Right renal cortex interstitium (tissue), 3 donors: ENCODE measurements around the gene IVNS1ABP. TPM values are rescaled to one million over a fixed set of nuclear protein-coding genes. Genes with fewer than 3 reads are reported as not detected.
A peak's percentile ranks its signal among the peaks of the same experiment; 100 is the strongest.
"Not testable (repeated sequence)": the region's sequence is repeated elsewhere in the genome, so short reads cannot be mapped to it uniquely, and the experiment has no call there.

Experiments used
- DNase-seq, 3 donors: peaks; one replicate each; pipeline ENCODE4 v3.0.0-alpha.2; 2013; ENCODE audit warnings: low read depth in 3 of 3, low spot score in 2 of 3
- polyA plus RNA-seq, 3 donors: library from polyadenylated mRNA; unstranded; fragments of 120-200 nt; gene quantifications; one replicate each; pipeline ENCODE4 v1.2.1, GENCODE V29; 2013; ENCODE audit not compliant: insufficient read length in 3 of 3

The IVNS1ABP gene
- polyA plus RNA-seq = 100 to 1,000 TPM; 305 to 366 (median 313) TPM

DNA sequence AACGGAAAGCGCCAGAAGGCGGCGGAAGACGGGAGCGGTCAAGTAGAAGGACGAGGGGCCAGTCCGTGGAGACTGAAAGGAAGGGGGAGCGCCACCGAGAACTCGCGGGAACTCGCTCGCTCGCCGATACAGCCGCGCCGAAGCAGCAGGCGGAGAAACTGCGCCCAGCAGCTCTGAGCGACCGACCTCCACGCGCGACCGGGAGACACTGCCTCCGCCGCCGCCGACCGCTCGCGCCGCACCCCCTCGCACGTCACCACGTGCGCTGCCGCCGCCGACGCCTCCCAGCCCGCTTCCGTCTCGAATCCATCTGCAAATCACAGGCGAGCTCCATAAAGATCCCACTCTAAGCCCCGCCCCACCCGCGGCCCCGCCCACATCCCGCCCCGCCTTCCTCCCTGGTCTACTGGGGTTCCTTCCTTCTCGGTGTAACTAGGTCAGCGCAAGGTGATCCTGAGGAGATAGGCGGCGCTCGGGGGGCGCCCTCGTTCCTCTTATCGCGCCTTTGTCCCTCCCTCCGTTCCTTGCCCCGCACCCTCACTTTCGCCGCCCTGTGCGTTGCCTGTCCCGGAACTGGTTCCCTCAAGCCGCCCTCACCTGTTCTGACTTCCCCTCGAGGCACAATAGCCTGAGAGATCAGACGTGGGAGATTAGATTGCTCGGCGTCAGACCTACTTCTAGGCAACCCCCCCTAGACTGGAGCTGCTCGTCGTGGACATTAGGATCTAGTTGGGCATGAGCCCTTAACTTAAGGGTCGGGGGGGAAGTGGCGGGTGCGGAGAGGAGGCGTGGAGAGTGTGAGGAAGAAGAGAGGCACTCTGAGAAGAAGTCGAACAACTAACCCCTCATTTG, at the start of gene IVNS1ABP:
TSS of gene IVNS1ABP (minus strand) at position 210 of the 852 bp plus-strand sequence. CDS start 7,750 bp downstream, outside the sequence.
- DNase-seq = peak; percentile 75 to 88 (median 87)

DNA sequence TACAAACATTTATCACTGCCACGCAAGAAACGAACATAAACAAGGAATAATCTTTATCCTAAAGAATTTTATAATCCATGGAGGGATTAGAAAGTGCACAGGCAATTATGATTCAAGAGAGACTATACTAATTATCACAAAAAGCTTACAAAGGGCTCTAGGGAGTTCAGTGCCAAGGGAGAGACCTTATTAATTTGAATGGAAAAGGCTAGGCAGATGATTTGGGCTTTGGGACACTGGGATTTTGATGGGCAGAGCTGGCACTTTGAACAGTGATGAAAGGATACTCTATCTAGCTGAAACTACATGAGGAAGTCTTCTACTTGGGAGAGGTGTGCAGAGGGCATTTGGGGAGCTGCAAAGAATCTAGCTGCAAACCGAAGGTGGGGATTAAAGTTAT, 48.9 kb upstream of the IVNS1ABP start:
- DNase-seq = no peak

DNA sequence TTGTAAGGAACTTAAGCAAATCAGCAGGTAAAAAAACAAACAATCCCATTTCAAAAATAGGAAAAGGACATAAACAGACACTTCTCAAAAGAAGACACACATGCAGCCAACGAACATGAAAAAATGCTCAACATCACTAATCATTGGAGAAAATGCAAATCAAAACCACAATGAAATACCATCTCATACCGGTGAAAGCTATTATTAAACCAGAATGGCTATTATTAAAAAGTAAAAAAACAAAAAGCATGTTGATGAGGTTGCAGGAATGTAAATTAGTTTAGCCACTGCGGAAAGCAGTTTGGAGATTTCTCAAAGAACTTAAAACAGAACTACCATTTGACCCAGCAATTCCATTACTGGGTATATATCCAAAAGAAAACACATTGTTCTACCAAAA, 47.5 kb upstream of the IVNS1ABP start:
- DNase-seq = not testable (repeated sequence)

DNA sequence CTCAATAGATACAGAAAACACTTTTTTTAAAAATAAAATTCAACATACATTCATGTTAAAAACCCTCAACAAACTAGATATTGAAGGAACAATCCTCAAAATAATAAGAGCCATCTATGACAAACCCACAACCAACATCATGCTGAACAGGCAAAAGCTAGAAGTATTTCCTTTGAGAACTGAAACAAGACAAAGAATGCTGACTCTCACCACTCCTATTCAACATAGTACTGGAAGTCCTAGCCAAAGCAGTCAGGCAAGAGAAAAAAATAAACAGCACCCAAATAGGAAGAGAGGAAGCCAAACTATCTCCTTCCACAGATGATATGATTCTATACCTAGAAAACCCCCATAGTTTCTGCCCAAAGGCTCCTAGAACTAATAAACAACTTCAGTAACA, 46.2 kb upstream of the IVNS1ABP start:
- no peak for DNase-seq

DNA sequence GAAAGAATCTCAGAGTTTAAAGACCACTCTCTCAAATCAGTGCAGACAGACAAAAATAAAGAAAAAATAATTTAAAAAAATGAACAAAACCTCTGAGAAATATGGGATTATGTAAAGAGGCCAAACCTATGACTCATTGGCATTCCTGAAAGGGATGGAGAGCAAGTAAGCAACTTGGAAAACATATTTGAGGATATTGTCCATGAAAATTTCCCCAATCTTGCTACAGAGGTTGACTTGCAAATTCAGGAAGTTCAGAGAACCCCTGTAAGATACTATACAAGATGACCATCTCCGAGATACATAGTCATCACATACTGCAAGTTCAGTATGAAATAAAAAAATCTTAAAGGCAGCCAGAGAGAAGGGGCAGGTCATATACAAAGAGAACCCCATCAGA, 43.7 kb upstream of the IVNS1ABP start:
- DNase-seq = no peak

DNA sequence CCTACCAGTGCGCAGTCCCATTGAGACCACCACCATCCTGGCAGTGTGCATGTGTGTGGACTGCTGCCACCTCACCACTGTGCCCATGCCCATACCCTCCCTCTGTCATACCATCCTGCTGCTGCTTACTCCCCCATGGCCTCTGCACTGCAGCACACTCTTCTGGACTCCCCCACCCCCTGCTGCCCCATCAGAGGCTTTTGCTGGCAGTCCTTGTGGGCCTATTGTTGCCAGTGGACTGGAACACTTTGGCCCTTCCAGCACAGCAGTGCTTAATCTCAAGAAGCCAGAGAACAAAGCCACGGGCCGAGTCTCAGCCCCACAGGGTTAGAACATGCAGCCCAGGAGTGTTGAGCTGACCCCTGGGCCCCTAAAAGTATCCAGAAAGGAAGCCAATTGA, 41.9 kb upstream of the IVNS1ABP start:
- no peak for DNase-seq

DNA sequence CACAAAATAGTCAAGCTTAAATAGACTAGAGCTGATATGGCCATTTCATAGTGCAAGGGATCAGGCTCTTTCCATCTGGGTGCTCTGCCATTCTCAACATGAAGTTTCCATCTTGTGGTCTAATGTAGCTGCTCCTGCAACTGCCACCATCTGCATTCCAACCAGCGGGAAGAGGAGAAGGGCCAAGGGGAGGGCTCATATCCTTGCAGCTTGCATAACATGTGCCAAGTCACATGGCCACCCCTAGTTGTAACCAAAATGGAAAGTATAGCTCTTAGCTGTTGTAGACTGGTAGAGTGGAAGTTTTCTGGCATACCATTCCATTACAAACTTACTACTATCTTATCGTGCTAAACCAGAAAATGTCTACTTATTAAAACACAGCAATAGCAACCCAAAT, 38.9 kb upstream of the IVNS1ABP start:
- DNase-seq = no peak

DNA sequence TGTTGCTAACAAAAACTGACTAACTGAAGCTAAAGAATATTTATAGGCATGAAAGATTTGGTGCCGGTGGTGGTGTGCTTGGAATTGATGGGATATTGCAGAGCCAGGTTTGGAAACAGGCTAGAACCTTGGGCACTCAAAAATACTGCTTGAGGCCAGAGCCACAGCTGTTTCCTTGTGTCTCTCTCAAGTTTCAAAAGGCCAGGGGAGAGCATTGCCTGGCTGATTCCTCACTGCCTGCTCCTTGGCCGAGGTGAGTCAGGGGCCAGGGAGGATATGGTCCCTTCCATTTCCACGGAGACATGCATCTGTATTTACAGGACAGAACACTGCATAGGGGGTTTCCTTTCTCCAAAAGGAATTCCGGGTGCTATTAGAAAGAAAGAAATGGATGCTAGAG, 36.1 kb upstream of the IVNS1ABP start:
- no peak for DNase-seq

DNA sequence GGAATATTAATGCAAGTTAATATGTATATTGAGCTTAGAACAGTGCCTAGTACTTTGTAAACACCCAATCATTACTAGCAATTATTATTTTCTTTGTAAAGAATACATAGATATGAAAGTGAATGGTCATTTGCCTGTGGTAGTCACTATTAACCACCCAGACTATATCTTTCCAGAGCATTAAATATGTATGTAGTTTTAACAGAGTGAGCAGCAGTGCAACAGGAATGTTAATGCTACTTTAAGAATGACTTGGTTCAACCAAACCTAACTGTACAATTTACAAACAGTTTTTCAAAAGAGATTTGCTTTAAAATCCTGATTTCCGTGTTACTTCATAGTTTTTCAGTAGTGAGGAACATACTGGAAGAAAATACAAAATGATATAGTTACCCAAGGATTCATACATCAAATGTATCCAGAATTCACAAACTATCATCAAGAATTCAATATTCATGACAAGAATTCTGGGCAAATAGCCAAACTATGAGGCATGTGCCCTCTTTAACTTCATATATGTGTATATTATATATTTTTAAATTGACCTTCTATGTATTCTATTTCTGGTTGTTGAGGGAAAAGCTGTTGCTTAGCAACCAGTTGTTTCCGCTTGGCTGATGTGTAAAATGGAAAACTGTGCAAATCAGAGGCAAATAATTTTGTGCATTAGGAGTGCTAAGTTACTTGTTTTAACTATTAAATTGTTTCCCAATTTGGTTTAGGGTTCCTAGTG, 34.9 kb upstream of the IVNS1ABP start:
- DNase-seq = no peak

DNA sequence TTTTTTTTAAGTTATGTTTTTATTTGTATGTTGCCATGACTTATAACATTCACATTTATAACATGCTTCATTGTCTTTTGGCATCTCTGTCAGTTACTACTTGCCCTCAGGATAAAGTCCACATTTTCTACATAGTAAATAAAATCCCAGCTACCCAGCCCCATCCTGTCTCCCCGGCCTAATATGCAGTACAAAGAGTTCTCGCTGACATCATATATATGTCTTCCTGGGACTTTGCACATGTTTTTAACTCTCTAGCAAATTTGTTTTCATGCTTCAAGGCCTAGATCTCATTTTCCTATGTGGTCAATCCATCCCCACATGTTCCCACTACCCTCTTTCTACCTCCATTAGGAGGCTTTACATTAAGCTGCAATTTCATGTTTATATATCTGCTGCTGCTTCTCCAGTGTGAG, 33.0 kb upstream of the IVNS1ABP start:
- no peak for DNase-seq

DNA sequence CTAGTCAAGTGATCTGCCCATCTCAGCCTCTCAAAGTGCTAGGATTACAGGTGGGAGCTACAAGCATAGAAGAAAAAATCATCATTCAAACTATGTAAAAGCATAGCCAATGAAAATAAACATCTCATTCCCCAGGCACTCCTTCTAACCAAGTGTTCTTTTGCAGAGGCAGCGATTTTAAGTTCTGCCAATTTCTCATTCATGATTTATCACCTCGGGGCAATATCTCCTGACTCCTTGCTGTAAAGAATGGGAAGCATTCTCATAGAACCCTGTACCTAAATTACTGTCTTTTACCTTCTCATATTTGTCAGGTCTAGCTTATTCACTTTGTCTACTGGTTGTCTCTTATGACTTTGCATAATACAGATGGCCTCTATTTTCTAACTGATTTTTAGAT, 32.5 kb upstream of the IVNS1ABP start:
- no peak for DNase-seq

DNA sequence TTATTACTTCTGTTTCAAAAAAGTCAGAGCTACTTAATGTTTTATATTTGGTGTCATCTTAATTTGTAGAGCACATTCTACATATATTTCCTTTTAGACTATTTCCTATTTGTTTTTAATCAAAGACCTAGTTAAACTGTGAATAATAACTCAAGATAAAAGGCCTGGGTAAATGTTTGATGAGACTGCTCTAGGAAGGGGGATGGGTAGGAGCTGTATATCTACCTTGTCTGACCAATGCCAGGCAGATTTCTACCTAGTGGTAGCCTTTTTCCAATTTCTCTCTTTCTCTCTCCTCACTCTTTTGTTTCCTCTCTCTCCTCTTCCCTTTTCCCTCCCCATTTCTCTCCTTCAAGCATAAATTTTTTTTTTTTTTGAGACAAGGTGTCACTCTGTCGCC, 31.9 kb upstream of the IVNS1ABP start:
- no peak for DNase-seq

DNA sequence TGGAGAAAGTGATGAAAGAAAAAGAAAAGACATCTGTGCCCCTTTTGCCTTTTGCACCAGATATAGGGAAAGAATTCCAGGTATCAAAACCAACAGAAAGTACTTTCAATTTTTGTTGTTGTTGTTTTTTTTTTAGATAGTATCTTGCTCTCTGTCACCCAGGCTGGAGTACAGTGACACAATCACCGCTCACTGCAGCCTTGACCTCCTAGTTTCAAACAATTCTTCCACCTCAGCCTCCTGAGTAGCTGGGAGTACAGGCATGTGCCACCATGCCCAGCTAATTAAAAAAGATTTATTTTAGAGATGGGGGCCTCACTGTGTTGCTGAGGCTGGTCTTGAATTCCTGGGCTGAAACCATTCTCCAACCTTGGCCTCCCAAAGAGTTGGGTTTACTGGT, 31.3 kb upstream of the IVNS1ABP start:
- no peak for DNase-seq

DNA sequence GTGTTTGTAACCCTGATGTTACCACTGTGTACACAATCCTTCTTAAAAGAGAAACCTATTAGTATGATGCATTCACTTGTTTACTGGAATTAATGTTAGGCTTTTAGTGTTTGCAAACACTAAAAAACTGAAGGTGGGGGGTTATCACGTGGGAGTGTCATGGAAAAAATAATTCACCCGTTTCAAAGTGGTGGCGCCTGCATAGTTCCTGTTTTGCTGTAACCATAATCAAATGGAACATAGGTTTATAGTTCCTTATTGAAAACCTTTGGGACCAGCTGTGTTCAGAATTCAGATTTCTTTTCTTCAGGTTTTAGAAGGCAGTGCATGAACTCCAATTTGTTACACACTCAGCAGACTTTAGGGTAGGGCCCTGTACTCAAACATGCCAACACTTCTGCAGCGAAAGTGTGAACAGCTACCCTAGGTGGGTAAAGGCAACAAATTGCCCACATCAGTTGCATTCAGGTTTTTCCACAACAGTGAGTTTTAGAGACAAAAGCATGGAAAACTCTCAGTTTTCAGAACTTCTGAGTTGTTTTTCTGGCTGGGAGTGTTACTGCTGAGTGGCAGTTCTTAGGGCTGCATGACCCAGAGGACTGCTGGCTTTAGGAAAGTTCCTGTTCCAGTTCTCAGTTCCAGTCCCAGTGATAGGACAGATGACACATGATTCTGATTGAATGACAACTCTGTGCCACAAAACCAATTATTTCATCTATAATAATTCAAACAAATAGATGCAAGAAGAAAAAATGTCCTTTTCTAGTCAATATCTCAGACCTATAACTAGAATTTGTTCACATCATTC, 29.1 kb upstream of the IVNS1ABP start:
- DNase-seq = no peak

DNA sequence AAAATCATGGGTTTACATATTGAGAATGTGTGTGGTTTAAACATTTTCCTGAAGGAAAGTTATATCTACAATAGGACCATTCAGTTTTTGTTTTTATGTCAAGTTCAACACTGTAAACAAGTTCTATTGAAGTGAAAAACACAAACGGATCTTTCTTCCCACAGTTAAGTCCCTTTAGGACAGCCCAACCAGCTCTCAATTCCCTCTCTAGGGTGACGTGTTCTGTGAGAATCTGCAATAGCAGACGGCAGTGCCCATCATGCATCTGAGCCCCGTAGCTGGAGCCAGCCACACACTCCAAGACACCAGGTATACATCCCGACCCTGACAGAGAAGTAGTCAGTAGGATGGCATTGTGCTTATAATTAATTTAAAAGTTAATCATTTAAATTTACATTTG, 26.3 kb upstream of the IVNS1ABP start:
- no peak for DNase-seq

DNA sequence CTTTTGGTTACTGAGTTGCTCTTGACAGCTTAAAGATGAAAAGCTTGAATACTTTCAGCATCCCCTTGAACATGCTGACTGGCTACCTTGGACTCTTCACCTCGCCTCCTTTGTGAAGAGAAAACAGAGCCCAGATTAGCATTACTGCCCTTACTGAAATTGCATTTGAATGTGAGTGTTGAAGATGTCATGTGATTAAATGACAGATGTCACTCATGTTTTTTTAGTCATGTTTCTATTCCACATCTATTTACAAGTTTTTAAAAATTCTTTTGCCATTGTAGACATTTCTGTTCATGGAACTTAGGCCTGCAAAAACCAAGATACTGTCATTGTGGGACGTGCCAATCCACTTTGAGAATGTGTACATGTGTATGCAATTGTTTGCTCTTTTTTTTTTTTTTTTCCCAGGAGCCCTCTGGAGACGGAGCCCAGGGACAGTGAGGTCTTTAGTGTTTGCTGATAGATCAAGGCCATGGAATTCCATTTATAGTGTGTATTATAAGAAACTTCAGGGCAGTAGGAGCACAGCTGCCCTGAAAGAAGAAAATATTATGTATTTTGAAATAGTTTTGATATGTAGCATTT, 25.7 kb upstream of the IVNS1ABP start:
- DNase-seq = no peak

DNA sequence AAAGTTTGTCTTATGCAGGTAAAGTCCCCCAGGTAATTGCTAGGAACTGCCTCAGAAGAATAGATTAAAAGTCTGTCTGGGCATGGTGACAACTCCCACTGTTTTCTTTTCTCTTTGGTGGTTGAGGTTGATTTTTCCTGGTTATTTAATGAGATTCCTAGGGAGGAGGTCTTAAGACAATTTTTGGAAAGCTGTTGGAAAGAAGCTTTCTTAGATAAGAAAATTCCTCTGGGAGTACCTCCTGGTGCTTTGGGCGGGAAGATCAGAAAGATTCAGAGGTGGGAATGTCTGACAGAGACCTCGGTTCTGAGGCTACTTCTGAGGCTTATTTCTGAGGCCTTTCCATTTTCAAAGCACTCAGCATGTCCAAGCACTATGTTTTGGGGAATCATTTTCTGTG, 25.0 kb upstream of the IVNS1ABP start:
- DNase-seq = no peak

DNA sequence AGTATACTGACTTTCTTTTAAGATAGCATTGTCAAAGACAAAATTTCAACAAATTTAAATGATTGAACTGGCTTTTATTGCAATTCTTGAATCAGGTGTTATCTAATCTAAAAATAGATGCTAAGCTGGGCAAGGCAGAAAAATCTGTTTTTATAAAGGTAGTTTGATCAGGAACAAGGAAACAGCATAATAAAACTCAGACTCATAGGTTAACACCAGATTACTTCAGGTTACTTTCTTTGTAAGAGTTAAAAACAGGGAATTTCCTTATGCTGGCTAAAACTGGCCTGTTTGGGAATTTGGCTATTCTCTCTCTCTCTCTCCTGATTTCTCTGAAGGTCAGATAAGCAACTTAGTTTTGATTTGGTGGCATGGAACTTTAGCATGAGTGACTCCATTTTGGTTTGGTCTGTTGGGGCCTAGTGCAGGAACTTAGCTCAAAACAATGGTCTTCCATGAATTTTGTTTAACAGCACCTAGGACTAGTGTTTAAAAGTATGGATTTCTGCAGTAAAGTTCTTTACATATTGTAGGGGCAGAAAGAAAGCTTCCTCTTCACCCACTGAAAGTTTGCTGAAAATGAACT, 24.2 kb upstream of the IVNS1ABP start:
- DNase-seq = no peak

DNA sequence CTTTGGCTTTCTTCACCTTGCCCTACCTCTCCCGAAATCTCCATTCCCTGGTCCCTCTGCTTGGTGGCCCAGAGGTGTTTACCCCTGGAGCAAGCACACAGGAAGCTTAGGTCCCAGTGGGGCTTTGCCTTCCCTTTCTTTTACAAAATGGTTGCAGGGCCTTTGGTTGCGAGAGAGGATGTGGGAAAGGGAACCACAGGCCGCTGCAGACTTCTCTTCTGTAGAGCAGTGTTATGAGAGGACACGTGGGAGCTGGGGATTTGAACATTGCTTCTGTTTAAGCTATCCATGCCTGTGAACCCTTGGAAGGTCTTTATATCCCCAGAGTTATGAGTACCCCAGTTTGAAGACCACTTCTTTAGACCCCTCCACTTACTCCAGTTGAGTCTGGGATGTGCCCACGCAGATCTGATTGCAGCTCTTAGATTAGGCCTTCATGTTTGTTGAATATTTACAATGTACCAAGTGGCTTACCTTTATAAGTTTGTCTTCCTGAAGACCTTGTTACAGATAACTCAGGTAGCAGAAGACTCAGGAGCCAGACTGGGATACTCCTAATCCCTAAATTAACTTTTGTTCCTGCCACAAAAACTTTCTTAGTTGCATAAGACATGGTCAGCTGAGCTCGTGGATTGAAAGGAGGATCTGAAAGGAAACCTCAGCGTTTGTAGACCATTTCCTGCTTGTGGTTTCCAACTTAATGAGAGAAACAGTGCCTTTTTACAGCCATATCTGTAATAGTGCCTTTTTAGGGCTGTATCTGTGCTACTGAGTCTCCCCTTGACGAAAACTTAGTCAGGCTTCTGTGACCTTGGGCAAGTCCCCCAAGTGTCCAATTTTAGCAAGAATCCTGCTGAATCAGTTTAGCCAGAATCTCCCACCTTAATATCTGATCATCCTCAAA, 21.9 kb upstream of the IVNS1ABP start:
- no peak for DNase-seq
